ENCODE results near the gene STMP1.

DNA sequence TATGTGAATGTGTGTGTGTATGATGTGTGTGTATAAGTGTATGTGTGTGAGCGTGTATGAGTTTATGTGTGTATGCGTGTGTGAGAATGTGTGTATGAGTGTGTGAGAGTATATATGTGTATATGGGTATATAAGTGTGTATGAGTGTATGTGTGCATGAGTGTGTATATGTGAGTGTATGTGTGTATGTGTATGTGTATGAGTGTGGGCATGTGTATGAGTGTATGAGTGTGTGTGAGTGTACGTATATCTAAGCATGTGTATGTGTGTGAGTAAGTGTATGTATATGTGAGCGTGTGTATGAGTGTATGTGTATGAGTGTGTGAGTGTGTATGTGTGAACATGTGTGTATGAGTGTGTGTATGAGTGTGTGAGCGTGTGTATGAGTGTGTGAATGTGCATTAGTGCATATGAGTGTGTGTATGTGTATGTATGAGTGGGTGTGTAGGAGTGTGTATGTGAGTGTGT lies 52.8 kb downstream of the STMP1 start:
- no peak for TF ChIP-seq EZH2 (IDR thresholded peaks at IDR 0.05; ENCODE audit: low read depth)
- TF ChIP-seq, protein P1, sequence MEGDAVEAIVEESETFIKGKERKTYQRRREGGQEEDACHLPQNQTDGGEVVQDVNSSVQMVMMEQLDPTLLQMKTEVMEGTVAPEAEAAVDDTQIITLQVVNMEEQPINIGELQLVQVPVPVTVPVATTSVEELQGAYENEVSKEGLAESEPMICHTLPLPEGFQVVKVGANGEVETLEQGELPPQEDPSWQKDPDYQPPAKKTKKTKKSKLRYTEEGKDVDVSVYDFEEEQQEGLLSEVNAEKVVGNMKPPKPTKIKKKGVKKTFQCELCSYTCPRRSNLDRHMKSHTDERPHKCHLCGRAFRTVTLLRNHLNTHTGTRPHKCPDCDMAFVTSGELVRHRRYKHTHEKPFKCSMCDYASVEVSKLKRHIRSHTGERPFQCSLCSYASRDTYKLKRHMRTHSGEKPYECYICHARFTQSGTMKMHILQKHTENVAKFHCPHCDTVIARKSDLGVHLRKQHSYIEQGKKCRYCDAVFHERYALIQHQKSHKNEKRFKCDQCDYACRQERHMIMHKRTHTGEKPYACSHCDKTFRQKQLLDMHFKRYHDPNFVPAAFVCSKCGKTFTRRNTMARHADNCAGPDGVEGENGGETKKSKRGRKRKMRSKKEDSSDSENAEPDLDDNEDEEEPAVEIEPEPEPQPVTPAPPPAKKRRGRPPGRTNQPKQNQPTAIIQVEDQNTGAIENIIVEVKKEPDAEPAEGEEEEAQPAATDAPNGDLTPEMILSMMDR (conservative IDR thresholded peaks at IDR 0.05) = no peak

Measured in PC-9 (cell line).